ENCODE data around the gene PCDHA4.

The PCDHA4 gene

DNA sequence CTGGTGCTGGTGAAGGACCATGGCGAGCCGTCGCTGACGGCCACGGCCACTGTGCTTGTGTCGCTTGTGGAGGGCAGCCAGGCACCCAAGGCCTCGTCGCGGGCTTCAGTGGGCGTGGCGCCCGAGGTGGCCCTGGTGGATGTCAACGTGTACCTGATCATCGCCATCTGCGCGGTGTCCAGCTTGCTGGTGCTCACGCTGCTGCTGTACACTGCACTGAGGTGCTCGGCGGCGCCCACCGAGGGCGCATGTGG, 51.0 kb downstream of the PCDHA4 start:
- no peak for TF ChIP-seq FOXP2 (optimal IDR thresholded peaks at IDR 0.05; ENCODE audit: borderline replicate concordance, extremely low read depth, extremely low read length, insufficient read depth)
- TF ChIP-seq POLR2AphosphoS5 (IDR thresholded peaks at IDR 0.05; ENCODE audit: low read depth, low read length) = no peak
- no peak for TF ChIP-seq SIN3A (IDR thresholded peaks at IDR 0.05; ENCODE audit: borderline replicate concordance, insufficient read depth, low read length)
- TF ChIP-seq TAF1 (IDR thresholded peaks at IDR 0.05; ENCODE audit: borderline replicate concordance, insufficient read depth, low read length) = no peak
- no peak for TF ChIP-seq REST (IDR thresholded peaks at IDR 0.05; ENCODE audit: insufficient read depth in 1 of 2, low read depth in 2 of 2, low read length in 2 of 2)

- TF ChIP-seq SIN3A (IDR thresholded peaks at IDR 0.05; ENCODE audit: borderline replicate concordance, insufficient read depth, low read length) = no peak
- TF ChIP-seq POLR2AphosphoS5 (IDR thresholded peaks at IDR 0.05; ENCODE audit: low read depth, low read length) = no peak
- no peak for TF ChIP-seq REST (IDR thresholded peaks at IDR 0.05; ENCODE audit: insufficient read depth in 1 of 2, low read depth in 2 of 2, low read length in 2 of 2)
- no peak for TF ChIP-seq TAF1 (IDR thresholded peaks at IDR 0.05; ENCODE audit: borderline replicate concordance, insufficient read depth, low read length)
- TF ChIP-seq FOXP2 (optimal IDR thresholded peaks at IDR 0.05; ENCODE audit: borderline replicate concordance, extremely low read depth, extremely low read length, insufficient read depth) = no peak
Observed at GRCh38 chr5:140862441-140863295, 55.8 kb downstream of the PCDHA4 start.

Measured in PFSK-1 (cell line).